Uterus (tissue), 4 donors: ENCODE results near the gene ZDHHC14. TPM values are rescaled to one million over a fixed set of nuclear protein-coding genes. Genes with fewer than 3 reads are reported as not detected.

Experiments used
- DNase-seq, 2 donors: peaks; one replicate each; pipeline ENCODE4 v3.0.0-alpha.2; 2019 to 2020
- H3K27ac ChIP-seq, 2 donors: fragments of 200-600 bp; sonication (generic); 1 replicate in 1 of 2; 2 replicates in 1 of 2; pipeline ENCODE4 v1.5.1; 2016 to 2018
- H3K27me3 ChIP-seq, 2 donors: fragments of 200-600 bp; sonication (generic); one replicate each; pipeline ENCODE4 v1.5.1; 2018 to 2019; ENCODE audit warnings: control low read depth in 1 of 2
- H3K36me3 ChIP-seq, 2 donors: fragments of 200-600 bp; sonication (generic); one replicate each; pipeline ENCODE4 v1.5.1; 2019; ENCODE audit warnings: control low read depth in 1 of 2
- H3K4me1 ChIP-seq, 2 donors: fragments of 200-600 bp; sonication (generic); one replicate each; pipeline ENCODE4 v1.5.1; 2018 to 2019; ENCODE audit warnings: control low read depth in 1 of 2
- H3K4me3 ChIP-seq, 2 donors: fragments of 200-600 bp; sonication (generic); 1 replicate in 1 of 2; 2 replicates in 1 of 2; pipeline ENCODE4 v1.5.1; 2018 to 2019; ENCODE audit warnings: mild to moderate bottlenecking in 1 of 2
- H3K9me3 ChIP-seq, 2 donors: fragments of 200-600 bp; sonication (generic); one replicate each; pipeline ENCODE4 v1.5.1; 2019; ENCODE audit warnings: control low read depth in 1 of 2
- POLR2A ChIP-seq, 2 donors: fragments of 450-650 bp; IDR thresholded peaks; one replicate each; pipeline ENCODE4 v1.6.1; 2016; ENCODE audit warnings: antibody characterized with exemption in 2 of 2, mild to moderate bottlenecking in 1 of 2, moderate library complexity in 1 of 2
- intact Hi-C: fragments of 100-400 bp; cut with DNase I; formaldehyde crosslinking; loops from one replicate; pipeline ENCODE4 v1.15.1; 2023; ENCODE audit warnings: low total_unique reads
- total RNA-seq, 4 donors: library from RNA; depleted of rRNA in 3 of 4; stranded (reverse); fragments of >200 nt in 3 of 4; gene quantifications; one replicate each; pipeline versions ENCODE4 v1.1.0 to v1.2.4, GENCODE V29; 2014 to 2023
- TF ChIP-seq, protein P1 (sequence below), 4 experiments: fragments of 200-600 bp in 2 of 4; fragments of 450-650 bp in 2 of 4; sonication (generic) in 2 of 4; IDR thresholded peaks; one replicate each; pipeline ENCODE4 v1.5.1; 2016 to 2019; ENCODE audit warnings: antibody characterized with exemption in 4 of 4, mild to moderate bottlenecking in 2 of 4, moderate library complexity in 1 of 4
- donor health status: DM: yes; HTN: yes; CAD: no.

Gene ZDHHC14
- total RNA-seq, 4 donors from 2014 or later = 5.6 to 28.3 (median 12.9) TPM

- Histone ChIP-seq H3K4me3 (no peak overlapping the region), H3K4me1 (no peaks in the 10 kb centered on the region), H3K9me3 (no peaks in the 10 kb centered on the region), H3K27me3 (no peaks in the 10 kb centered on the region), H3K27ac (no peak overlapping the region), H3K36me3 (no peaks in the 10 kb centered on the region)
- no peak for TF ChIP-seq POLR2A (IDR thresholded peaks at IDR 0.05)
- TF ChIP-seq, protein P1, sequence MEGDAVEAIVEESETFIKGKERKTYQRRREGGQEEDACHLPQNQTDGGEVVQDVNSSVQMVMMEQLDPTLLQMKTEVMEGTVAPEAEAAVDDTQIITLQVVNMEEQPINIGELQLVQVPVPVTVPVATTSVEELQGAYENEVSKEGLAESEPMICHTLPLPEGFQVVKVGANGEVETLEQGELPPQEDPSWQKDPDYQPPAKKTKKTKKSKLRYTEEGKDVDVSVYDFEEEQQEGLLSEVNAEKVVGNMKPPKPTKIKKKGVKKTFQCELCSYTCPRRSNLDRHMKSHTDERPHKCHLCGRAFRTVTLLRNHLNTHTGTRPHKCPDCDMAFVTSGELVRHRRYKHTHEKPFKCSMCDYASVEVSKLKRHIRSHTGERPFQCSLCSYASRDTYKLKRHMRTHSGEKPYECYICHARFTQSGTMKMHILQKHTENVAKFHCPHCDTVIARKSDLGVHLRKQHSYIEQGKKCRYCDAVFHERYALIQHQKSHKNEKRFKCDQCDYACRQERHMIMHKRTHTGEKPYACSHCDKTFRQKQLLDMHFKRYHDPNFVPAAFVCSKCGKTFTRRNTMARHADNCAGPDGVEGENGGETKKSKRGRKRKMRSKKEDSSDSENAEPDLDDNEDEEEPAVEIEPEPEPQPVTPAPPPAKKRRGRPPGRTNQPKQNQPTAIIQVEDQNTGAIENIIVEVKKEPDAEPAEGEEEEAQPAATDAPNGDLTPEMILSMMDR (IDR thresholded peaks at IDR 0.05) = no peak
- intact Hi-C loops = no loop called here
- no peak for DNase-seq
Measured at GRCh38 chr6:157454762-157455714, 74.0 kb downstream of the ZDHHC14 start.

DNA sequence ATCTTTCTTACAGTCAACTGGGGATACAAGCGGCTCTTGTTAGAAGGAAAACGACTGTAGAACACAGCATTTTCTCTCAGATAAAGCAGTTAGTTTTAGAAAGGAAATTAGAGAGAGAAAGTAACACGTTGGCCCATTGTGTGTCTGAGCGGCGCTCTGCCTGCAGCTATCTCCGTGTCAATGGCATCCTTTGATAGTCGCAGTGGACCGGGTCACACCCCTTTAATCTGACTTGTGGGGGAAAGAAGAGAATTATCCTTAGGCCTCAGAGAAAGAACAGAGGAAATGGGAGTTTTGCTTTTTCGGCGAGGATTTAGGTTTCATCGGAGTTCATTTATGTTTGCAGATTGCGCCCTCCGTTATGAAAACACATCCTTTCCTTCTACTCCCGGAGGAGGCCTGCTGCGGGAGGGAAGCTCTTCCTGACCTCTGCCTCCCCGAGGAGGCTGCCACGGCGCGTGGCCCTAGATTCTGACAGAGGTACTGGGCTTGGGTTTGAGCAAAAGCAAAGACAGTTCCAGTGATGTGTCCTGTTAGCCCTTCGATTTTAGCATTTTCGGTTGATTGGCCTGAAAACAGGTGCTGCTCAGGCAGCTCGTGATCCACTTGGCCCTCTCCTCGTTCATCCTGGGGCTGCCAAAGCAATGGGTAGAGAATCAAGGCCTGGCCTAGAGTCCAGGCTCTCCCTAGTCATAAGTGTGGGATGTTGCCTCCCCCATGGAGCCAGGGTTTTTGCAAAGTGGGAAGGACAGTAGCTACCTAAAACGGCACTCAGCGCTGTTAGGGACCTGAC, 74.9 kb downstream of the ZDHHC14 start:
- no peaks in the 10 kb centered on the region for H3K4me1 ChIP-seq

DNA sequence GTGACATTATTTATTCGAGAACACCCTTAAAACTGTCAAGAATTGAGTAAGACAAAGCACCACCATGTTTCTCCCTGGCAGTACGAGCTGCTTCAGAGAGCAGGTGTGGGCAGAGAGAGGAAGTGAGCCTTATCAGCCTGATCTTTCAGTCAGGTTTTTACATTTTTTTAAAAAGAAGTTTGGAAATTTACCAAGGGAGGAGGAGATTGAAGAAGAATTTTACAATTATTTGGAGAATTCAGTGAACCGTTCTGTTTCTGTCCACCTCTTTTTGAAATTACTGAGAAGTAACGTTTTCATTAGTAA, 75.5 kb downstream of the ZDHHC14 start:
- H3K27me3 ChIP-seq = no peaks in the 10 kb centered on the region
- TF ChIP-seq POLR2A (IDR thresholded peaks at IDR 0.05) = no peak
- TF ChIP-seq, protein P1 (IDR thresholded peaks at IDR 0.05) = no peak
- H3K4me3 ChIP-seq = no peak overlapping the region
- H3K4me1 ChIP-seq = no peaks in the 10 kb centered on the region
- no peaks in the 10 kb centered on the region for H3K36me3 ChIP-seq
- DNase-seq = no peak
- no peak overlapping the region for H3K27ac ChIP-seq
- H3K9me3 ChIP-seq = no peaks in the 10 kb centered on the region
- intact Hi-C loops = no loop called here

More for the DNA sequence above, 74.9 kb downstream of the ZDHHC14 start:
- Histone ChIP-seq H3K36me3 (no peaks in the 10 kb centered on the region), H3K4me3 (no peak overlapping the region), H3K27me3 (no peaks in the 10 kb centered on the region), H3K27ac (peak overlapping the region in 1 of 2 donors; percentile 11), H3K9me3 (no peaks in the 10 kb centered on the region)
- no peak for DNase-seq
- no peak for TF ChIP-seq POLR2A (IDR thresholded peaks at IDR 0.05)
- TF ChIP-seq, protein P1 (IDR thresholded peaks at IDR 0.05) = no peak
- intact Hi-C loops = no loop called here

DNA sequence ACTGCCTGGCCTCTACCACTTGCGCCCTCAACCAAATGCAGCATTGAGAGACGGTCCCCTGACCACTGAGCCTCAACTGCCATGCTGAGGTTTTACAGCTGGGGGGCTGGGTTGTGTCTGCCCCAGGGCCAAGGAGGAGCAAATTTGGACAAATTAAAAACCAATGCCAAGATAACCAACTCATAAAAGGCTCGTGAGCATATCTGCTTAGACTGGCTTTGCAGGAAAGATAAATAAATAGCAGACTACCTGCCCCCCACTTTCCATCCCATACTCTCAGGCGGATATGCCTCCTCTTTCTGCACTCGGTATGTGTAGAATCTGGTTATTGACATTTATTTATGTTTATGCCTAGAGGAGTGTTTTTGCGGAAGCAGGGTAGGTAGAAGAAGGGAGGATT, 76.8 kb downstream of the ZDHHC14 start:
- no peak overlapping the region for H3K27ac ChIP-seq
- H3K4me3 ChIP-seq = no peak overlapping the region
- H3K27me3 ChIP-seq = no peaks in the 10 kb centered on the region
- no peaks in the 10 kb centered on the region for H3K9me3 ChIP-seq
- DNase-seq = no peak
- H3K4me1 ChIP-seq = no peaks in the 10 kb centered on the region
- TF ChIP-seq, protein P1 (IDR thresholded peaks at IDR 0.05) = no peak
- no peak for TF ChIP-seq POLR2A (IDR thresholded peaks at IDR 0.05)
- H3K36me3 ChIP-seq = no peaks in the 10 kb centered on the region
- intact Hi-C loops = no loop called here

GRCh38 chr6:157459327-157459726, 78.3 kb downstream of the ZDHHC14 start:
- Histone ChIP-seq H3K27ac (peak overlapping the region in 1 of 2 donors; percentile 6), H3K9me3 (no peaks in the 10 kb centered on the region), H3K4me1 (no peaks in the 10 kb centered on the region), H3K27me3 (no peaks in the 10 kb centered on the region), H3K4me3 (no peak overlapping the region), H3K36me3 (no peaks in the 10 kb centered on the region)
- DNase-seq = no peak
- intact Hi-C loops = no loop called here
- TF ChIP-seq, protein P1 (IDR thresholded peaks at IDR 0.05) = no peak
- no peak for TF ChIP-seq POLR2A (IDR thresholded peaks at IDR 0.05)
